NCI-H1417 treated with DMSO at 0.1 percent for 48 hours (cell line): ENCODE measurements around the gene POT1.
"Not testable (repeated sequence)": the region's sequence is repeated elsewhere in the genome, so short reads cannot be mapped to it uniquely, and the experiment has no call there.

Experiments
- DNase-seq: peaks from one replicate; lab custom pipeline; 2025; lab: John Stamatoyannopoulos, UW

Gene POT1, protein sequence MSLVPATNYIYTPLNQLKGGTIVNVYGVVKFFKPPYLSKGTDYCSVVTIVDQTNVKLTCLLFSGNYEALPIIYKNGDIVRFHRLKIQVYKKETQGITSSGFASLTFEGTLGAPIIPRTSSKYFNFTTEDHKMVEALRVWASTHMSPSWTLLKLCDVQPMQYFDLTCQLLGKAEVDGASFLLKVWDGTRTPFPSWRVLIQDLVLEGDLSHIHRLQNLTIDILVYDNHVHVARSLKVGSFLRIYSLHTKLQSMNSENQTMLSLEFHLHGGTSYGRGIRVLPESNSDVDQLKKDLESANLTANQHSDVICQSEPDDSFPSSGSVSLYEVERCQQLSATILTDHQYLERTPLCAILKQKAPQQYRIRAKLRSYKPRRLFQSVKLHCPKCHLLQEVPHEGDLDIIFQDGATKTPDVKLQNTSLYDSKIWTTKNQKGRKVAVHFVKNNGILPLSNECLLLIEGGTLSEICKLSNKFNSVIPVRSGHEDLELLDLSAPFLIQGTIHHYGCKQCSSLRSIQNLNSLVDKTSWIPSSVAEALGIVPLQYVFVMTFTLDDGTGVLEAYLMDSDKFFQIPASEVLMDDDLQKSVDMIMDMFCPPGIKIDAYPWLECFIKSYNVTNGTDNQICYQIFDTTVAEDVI

DNA sequence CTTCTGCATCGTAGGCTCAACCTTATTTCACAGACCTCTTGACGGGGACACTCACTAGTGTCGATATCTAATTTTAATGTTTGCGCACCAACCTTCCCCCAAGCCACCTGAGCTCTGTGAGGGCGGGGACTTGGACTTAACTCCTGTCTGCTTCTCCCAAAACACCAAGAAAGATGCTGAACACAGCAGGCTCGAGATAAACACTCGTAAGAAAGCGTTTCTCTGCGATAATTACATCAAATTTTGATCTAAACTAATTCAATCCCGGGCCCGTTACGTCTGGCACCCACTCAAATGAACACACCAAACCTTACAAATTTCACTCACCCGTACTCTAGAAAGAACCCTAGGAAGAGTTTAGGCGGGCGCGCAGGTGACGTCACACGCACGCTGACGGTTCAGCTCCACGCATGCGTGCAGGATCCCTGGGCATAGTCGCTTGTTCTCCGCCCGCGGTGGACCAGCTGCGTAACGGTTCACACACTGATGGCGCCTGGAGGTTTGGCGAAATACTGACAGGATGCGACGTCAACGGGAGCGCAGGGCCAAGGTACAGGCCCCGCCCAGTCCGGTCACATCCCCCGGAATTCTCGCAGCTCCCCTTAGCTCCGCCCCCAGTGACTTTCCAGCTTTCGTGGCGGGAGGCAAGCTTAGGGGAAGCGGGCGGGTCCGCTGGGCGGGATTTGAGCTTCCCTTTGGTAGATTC, at the start of gene POT1:
Gene POT1 (minus strand): TSS at position 359 of the 706 bp plus-strand sequence. CDS start 32,652 bp downstream, outside the sequence.
- peak; percentile 97 for DNase-seq

DNA sequence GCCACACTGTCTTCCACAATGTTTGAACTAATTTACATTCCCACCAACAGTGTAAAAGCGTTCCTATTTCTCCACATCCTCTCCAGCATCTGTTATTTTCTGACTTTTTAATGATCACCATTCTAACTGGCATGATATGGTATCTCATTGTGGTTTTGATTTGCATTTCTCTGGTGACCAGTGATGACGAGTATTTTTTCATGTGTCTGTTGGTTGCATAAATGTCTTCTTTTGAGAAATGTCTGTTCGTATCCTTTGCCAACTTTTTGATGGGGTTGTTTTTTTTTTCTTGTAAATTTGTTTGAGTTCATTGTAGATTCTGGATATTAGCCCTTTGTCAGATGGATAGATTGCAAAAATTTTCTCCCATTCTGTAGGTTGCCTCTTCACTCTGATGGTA, 45.5 kb upstream of the POT1 start:
- not testable (repeated sequence) for DNase-seq

DNA sequence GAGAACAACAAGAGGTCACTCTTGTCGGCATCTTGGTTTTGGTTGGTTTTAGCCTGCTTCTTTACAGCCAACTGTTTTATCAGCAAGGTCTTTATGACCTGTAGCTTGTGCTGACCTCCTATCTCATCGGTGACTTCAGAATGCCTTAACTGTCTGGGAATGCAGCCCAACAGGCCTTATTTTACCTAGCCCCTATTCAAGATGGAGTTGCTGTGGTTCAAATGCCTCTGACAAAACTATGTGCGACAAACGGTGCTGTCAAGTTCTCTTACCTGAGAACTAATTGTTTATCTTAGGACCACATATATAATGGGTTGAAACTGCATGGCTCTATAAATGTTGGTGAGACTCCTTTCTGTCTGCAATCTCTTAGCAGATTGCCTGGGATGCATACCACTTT, 35.9 kb upstream of the POT1 start:
- DNase-seq: no peak

DNA sequence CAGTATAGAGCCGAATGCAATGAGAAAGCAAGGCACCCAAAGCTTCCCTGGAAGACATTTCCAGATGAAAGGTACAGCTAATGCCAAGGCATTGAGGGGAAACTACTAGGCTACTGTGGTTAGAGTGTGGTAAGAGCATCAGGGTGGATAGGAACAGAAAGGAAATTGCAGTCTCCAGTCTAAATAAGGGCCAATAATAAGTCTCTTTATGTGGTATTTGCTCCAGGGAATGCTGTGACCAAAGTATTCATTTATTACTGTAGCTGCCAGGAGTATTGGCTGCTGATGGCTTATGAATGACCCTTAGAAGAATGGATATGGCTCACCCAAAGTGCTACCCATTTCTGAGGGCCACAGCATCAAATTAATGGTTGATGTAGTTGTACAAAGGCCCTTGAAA, 30.1 kb upstream of the POT1 start:
- no peak for DNase-seq

DNA sequence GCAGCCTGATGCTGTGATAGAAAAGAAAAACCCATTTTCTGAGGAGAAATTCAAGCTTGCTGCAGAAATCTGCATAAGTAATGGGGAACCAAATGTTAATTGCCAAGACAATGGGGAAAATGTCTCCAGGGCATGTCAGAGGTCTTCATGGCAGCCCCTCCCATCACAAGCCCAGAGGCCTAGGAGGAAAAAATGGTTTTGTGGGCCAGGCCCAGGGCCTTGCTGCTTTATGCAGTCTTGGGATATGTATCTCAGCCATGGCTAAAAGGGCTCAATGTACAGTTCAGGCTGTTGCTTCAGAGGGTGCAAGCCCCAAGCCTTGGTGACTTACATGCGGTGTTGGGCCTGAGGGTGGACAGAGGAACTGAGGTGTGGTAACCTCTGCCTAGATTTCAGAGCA, 28.3 kb upstream of the POT1 start:
- DNase-seq: not testable (repeated sequence)

DNA sequence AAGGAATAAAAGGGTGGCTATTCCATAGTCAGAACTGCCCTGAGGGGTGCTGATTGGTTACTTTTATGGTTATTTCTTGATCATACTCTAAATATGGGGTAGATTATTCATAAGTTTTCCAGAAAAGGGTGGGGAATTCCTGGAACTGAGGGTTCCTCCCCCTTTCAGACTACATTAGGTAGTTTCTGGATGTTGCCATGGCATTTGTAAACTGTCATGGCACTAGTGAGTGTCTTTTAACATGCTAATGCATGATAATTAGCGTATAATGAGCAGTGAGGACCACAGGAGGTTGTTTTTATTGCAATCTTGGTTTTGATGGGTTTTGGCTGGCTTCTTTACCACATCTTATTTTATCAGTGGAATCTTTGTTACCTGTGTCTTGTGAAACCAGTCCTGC, 26.5 kb upstream of the POT1 start:
- DNase-seq: no peak

DNA sequence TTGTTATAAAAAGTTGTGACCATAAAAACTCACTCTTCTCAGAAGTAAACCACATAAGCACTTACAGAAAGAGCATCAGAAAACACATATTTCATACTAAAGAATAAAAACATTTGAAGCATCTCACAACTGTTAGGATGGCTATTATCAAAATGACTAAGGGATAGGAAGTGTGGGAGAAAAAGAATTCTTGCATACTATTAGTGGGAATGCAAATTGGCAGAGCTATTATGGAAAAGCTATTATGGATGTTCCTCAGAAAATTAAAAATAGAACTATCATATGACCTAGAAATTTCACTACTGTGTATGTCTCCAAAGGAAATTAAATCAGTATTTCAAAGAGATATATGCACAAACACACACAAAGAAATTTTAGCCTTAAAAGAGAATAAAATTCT, 25.2 kb upstream of the POT1 start:
- no peak for DNase-seq

DNA sequence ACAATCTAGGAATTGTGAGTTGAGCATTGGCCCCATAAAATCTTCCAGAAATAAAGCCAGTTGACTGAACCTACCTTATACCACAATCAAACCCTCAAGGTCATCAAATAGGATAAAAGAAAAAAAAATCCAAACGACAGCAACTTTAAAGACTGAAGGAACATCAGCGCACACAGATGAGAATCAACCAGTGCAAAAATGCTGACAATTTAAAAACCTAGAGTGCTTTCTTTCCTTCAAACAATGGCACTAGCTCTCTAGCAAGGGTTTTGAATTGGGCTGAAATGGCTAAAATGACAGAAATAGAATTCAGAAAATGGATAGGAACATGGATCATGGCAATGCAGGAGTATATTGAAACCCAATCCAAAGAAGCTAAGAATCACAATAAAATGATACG, 16.1 kb upstream of the POT1 start:
- DNase-seq: no peak

DNA sequence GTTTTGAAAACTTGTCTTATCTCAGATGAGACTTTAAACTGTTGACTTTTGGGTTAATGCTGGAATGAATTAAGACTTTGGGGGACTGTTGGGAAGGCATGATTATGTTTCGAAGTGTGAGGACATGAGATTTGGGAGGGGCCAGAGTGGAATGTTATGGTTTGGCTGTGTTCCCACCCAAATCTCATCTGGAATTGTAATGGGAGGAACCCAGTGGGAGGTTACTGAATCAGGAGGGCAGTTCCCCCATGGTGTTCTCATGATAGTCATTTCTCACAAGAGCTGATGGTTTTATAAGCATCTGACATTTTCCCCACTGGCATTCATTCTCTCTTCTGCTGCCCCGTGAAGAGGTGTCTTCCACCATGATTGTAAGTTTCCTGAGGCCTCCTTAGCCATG, 13.8 kb upstream of the POT1 start:
- no peak for DNase-seq

DNA sequence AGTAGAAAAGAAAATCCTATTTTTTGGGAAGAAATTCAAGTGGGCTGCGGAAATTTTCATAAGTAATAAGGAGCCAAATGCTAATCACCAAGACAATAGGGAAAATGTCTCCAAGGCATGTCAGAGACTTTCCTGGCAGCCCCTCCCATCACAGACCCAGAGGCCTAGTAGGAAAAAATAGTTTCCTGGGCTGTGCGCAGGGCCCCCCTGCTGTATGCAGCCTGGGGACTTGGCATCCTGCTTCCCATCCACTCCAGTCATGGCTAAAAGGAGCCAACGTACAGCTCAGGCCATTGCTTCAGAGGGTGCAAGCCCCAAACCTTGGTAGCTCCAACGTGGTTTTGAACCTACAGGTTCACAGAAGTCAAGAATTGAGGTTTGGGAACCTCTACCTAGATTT, 12.8 kb upstream of the POT1 start:
- no peak for DNase-seq

DNA sequence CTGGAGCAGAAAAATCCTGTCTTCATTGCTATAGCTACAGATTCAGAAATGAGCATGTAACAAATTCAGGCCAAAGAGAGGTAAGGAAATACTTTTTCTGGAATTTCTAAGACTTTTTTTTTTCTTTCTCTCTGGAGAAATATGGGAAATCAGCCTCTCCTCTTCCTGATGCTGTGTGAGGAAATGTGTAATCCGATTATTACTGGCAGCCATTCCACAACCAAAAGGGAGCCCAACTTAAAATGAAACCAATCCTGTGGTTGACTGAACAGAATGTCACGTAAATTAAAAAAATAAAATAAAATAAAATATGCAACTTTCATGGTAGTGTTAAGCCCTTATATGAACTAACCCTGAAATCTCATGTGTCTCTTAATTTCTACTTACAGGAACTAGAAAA, 10.7 kb upstream of the POT1 start:
- DNase-seq: no peak

DNA sequence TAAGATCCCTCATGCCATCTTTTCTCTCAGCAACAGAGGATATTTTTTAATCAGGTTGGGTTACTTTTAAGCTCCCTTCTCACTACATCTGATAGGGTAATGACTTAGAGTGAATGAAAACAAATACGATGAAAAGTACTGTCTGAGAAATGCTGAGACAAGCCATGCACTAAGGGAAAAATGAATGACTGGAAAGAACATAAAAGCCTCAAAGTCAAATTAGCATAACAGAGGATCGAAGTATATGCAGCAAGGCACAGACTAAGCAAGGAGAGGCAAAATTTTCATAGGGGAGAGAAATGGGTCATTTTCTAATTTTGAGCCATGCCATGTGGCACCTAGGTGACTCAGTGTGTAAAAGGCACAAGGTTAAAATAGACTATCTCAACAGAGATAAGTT, 8.5 kb upstream of the POT1 start:
- no peak for DNase-seq

DNA sequence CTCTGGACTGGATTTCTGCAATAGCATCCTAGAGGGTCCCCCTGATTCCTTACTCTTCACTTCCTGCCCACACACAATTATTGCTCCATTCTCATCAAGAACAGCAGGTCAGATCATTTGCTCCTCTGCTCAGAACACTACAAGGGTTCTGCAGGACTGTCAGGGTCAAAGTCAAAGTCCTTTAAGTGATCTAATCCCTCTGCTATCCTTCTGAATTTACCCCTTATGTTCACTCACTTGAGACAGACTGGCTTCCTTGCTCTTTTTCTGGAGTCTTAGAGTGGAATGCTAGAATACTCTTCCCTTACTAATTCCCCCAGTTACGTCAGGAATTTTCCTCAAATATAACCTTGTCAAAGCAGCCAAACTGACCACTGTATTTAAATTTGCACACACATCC, 7.5 kb upstream of the POT1 start:
- no peak for DNase-seq

DNA sequence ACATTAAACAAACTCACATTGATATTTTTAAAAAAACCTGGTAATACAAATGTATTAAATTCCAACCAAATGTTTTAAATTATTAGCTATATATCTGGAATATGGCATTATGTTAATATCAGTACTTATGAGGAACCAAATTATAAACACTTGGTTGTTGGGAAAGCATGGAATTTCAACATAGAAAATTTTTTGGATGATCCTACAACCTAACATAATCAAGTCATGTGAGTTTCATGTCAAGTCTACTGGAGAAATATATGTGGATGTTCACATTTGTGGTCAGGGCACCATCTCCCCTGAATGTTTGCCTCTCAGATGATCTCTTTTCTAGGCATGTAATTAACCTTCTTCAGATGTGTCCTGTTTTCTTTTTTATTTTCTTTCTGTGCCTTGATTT, 5.2 kb upstream of the POT1 start:
- DNase-seq: no peak

DNA sequence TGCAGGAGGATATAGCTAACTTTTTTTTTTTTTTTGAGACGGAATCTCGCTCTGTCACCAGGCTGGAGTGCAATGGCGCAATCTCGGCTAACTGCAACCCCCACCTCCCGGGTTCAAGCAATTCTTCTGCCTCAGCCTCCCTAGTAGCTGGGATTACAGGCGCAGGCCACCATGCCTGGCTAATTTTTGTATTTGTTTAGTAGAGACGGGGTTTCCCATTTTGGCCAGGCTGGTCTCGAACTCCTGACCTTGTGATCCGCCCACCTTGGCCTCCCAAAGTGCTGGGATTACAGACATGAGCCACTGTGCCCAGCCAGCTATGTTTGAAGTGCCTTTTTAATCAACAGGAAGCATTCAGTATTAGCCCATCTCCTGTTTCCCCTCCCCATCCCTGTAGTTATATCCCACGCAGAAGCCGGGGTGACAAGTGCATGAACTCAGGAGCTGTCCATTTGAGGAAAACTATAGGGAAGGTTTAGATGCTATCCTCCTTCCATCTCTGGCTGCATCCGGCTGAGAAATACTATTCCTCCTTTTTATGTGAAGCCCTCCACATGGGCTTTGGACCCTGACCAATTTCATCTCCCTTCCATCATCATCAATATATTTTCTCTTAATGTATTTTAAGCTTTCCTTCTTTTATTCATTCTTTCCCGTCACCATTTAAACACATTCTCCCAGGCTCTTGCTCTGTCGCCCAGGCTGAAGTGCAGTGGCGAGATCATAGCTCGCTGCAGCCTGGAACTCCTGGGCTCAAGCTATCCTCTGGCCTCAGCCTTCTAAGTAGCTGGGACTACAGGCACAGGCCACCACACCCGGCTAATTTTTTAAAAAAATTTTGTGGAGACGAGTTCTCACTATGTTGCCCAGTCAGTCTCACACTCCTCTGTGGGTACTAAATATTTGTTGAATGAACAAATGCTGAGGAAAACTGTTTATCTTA, 1.3 kb upstream of the POT1 start:
- DNase-seq: no peak

DNA sequence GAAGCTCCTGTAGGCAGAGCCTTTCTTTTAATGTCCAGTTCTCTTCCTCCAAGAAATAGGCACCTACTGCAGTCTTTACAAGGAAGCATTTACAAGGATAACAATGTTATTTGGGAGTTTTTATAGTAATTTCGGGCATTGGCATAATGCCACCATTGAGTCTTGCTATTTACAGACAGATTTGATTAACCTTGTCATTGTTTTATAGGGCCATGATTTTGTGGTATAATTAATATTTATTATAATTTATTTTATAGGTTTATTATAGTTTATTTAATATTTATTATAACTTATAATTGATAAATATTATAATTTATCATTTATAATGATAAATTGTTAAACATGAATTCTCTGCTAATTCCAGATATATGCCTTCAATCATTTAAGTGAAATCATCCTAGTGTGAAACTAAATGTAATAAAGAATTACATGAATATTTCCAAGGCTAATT, 573 bp upstream of the POT1 start:
- DNase-seq: no peak

DNA sequence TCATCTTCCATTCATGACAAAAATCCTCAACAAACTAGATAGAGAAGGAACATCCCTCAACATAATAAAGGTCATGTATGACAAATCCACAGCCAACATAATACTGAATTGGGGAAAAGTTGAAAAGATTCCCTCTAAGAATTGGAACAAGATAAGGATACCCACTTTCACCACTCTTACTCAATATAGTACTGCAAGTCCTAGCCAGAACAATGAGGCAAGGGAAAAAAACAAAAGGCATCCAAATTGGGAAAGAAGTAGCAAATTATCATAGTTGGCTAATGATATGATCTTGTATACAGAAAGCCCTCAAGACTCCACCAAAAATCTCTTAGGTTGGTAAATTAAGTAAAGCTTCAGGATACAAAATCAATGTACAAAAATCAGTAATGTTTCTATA, 4.7 kb downstream of the POT1 start:
- DNase-seq: no peak

DNA sequence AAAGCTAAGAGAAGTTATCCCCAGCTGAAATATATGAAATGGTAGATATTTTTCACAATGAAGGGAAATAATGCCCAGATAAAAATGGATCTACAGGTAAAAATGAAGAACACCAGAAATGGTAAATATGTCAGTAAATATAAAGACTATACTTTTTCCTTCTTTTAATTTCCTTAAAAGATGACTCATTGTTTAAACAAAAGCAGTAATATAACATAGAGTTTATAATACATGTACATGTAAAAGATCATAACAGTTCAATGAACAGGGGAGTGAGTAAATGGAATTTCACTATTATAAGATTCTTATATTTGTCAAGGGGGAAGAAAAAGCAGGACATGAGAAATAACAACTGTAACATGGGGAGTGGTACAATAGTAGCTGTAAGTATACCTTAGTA, 7.4 kb downstream of the POT1 start:
- no peak for DNase-seq

DNA sequence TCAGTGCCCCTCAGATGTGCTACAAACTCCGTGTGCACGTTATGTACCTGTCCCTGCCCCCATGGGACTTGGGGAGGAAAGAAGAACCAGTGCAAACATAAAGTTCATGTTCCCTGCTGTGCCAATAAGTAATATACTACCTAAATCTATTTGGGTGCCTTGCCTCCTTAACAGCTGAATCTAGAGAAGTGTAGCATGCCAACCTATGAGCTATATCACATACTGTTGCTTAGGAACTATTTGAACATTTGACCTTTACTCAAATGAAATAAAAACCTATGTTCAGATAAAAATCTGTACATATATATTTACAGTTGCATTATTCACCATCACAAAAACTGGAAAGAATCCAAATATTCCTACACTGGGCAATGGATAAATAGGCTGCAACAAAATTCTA, 9.8 kb downstream of the POT1 start:
- DNase-seq: no peak

DNA sequence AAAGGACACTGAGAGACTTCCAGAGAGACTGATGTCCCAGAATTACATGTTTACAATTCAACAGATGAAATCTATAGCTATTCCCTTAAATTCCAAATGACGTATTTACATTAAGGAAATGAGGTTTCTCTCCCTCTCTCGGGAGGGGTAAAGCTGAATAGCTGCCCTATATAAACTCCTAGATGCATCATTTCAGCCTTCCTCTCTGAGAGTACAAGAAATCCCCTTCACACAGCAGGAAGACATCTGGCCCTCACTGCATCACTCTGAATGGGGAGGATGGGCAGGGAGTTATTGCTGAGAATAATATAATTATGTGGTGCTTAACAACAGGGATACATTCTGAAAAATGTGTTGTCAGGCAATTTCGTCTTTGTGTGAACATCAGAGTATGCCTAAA, 11.0 kb downstream of the POT1 start:
- DNase-seq: no peak

DNA sequence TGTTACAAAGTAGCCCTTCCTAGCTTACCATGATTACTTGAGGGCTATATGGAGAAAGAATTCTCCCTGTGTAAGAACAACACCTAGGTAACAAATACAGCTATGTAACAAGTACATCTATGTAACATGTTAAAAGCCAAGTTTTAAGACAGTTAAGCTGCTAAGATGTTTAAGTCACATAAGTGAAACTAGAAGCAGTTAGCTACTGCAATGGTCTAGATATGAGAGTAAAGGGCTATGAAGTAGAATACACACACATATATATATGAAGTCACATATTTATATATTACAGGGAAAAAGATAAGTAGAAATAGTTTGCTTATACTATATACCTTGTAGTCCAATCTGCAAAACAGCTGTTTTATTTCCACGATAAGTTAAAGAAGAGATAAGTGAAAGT, 14.4 kb downstream of the POT1 start:
- no peak for DNase-seq

DNA sequence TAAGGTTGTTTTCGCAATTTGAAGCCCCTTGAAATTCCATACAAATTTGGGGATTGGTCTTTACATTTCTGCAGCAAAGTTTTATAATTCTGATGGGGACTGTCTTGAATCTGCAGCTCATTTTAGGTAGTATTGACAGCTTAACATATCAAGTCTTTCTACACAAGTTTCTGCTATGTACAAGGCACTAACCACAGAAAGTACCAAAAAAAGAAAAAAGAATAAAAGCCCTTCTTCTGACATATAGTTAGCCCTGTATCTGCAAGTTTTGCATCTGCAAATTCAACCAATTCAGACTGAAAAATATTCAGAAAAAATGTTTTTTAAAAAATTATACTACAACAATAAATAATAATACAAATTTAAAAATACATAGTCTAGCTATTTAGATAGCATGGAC, 15.3 kb downstream of the POT1 start:
- no peak for DNase-seq
